ENCODE data around the gene CHPF2.

- TF ChIP-seq CTCF (conservative IDR thresholded peaks at IDR 0.05; ENCODE audit: low read depth in 2 of 2): no peak
- no peak for TF ChIP-seq REST (IDR thresholded peaks at IDR 0.05; ENCODE audit: unreplicated experiment)
- no peak for TF ChIP-seq EZH2 (IDR thresholded peaks at IDR 0.05; ENCODE audit: low read depth, unreplicated experiment)
- no peak for TF ChIP-seq POLR2AphosphoS5 (IDR thresholded peaks at IDR 0.05; ENCODE audit: low read depth)
- TF ChIP-seq ZNF114 (CRISPR knock-in tag; IDR thresholded peaks at IDR 0.05): no peak
- no peak for TF ChIP-seq EZH2phosphoT487 (IDR thresholded peaks at IDR 0.05; ENCODE audit: unreplicated experiment)
- no peak for TF ChIP-seq CREB1 (CRISPR knock-in tag; IDR thresholded peaks at IDR 0.05; ENCODE audit: low read depth)
- TF ChIP-seq NANOG (IDR thresholded peaks at IDR 0.05; ENCODE audit: borderline replicate concordance): no peak
- TF ChIP-seq ETS1 (IDR thresholded peaks at IDR 0.05): no peak
- no peak for TF ChIP-seq ZNF331 (CRISPR knock-in tag; IDR thresholded peaks at IDR 0.05; ENCODE audit: low read depth)
- TF ChIP-seq STAT1 (IDR thresholded peaks at IDR 0.05; ENCODE audit: unreplicated experiment): no peak
These were observed 25.7 kb downstream of the CHPF2 start for GRCh38 chr7:151257990-151258389.

Measured in GM23338 (cell line).